HG03060 (cell line): ENCODE results near the gene RAB31.

Experiments
- ATAC-seq: cut with Tn5 transposase; IDR thresholded peaks from one replicate; pipeline ENCODE4 v1.9.1; 2021; ENCODE audit warnings: low read depth, moderate number of reproducible peaks; ENCODE audit not compliant: unreplicated experiment

Gene RAB31

DNA sequence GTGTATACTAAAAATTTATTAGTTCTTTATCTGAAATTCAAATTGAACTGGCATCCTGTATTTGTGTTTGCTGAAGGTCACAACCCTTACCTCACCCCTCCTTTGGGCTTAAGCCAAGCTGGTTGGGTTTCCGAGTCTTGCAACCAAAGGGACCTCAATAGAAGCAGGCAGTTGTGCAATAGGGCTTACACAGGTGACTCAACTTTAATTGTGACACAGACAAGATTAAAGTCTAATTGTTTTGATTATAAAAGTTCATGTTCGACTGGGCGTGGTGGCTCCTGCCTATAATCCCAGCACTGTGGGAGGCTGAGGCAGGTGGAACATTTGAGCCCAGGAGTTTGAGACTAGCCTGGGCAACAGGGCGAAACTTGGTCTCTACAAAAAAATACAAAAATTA lies 71.5 kb downstream of the RAB31 start:
- no peak for ATAC-seq

DNA sequence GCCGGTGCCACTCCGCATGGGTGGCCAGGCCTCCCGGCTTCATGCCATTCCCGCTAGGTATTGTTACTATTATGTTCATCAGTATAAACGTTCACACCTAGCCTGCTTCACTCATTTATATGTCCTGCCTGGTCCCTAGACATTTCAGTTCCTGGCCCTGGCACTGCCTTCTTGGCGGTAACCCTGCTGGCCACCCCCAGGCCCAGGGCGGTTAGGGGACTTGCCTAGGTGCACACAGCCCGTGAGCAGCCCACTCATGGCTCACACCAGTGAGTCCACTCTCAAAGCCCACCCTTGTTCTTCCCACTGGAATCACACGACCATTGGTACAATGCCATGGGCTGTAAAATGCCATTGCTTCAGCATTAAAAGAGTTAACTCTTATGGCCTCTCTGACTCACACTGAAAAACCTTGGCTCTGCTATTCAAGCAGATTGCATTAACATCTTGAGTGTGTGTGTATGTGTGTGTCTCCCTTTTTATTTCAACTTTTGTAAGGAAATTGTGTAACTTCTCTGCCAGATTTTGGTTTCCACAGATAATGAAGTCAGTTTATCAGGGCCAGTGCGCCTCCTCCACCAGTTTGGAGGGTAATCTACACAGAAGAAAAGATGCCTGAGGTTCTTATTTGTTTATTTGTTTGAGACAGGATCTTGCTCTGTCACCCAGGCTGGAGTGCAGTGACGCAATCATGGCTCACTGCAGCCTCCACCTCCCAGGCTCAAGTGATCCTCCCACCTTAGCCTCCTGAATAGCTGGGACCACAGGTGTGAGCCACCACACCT lies 74.2 kb downstream of the RAB31 start:
- no peak for ATAC-seq

DNA sequence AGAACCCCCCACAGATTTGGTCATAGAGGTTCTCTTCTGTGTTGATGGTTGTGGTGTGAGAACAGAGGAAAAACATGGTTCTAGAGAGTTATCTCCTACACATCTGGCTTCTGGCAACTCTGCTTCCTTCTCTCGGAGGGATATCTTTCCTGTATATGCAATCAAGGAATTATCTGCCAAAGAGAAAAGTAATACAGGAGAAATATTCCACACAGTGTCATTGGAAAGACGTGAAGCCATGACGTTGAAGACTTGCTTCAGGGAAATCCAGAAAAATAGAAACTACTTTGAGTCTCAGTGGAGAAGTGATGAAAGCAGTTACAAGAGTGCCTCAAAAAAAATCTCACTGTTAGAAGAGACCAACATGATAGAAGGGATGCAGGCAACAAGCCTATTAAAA lies 78.5 kb downstream of the RAB31 start:
- no peak for ATAC-seq

DNA sequence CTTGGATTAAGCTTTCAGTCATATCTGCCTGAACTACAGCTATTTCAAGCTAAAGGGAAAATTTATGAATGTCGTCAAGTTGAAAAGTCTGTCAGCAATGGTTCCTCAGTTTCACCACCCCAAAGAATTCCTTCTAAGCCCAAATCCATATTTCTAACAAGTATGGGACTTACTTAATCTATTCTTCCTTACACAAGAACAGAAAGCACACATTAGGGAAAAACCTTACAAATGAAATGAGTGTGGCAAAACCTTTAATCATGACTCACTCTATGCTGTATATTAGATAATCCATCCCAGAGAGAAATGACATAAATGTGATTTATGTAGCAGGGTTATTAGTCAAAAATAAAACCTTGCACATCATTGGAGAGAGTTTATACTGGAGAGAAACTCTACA lies 78.9 kb downstream of the RAB31 start:
- no peak for ATAC-seq

DNA sequence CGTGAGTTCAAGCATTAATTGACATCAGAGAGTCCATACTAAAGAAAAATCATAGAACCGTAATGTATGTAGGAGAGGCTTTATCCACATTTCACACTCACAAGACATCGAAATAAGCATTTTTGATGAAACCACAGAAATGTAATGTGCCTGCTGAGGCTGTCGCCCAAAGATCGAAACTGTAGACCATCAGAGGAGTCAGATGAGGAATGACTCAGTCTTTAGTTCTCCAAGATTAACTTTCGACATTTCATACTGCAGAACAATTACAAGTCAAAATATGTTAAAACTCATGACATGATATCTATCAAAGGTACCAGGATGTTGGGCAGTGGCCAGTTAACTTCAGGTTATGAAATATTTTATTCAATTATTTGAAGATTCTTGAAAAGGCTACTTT lies 79.6 kb downstream of the RAB31 start:
- ATAC-seq: no peak

DNA sequence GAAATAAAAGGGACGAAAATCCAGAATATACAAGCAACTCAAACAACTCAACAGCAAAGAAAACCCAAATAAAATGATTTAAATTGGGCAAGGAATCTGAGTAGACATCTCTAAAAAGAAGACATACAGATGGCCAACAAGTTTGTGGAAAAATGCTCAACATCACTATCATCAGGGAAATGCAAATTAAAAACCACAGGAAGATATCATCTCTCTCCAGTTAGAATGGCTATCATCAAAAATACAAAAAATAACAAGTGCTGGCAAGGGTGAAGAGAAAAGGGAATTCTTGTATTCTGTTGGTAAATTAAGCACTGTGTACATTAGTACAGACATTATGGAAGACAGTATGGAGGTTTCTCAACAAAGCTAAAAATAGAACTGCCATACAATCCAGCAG lies 80.0 kb downstream of the RAB31 start:
- no peak for ATAC-seq

DNA sequence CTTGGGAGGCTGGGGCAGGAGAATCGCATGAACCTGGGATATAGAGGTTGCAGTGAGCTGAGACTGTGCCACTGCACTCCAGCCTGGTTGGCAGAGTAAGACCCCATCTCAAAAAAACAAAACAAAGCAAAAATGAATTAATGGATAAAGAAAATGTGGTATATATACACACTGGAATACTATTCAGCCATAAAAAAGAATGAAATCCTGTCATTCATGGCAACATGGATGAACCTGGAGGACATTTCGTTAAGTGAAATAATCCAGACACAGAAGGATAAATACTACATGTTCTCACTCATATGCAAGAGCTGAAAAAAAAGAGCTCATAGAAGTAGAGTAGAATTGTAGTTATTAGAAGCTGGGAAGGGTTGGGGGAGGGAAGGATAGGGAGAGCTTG lies 80.8 kb downstream of the RAB31 start:
- ATAC-seq: no peak

DNA sequence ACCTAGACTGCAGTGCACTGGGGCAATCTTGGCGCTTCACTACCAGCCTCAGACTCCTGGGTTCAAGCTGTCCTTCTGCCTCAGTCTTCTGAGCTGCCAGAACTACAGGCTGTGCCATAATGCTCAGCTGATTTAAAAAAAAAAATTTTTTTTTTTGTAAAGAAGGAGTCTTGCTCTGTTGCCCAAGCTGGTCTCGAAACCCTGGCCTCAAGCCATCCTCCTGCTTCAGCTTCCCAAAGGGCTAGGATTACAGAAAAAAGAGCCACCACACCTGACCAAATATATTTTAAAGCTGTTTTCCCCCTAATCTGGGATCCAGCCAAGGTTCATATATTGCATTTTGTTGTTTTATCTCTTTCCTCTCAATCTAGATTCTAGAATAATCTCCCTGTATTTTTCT lies 82.2 kb downstream of the RAB31 start:
- no peak for ATAC-seq

DNA sequence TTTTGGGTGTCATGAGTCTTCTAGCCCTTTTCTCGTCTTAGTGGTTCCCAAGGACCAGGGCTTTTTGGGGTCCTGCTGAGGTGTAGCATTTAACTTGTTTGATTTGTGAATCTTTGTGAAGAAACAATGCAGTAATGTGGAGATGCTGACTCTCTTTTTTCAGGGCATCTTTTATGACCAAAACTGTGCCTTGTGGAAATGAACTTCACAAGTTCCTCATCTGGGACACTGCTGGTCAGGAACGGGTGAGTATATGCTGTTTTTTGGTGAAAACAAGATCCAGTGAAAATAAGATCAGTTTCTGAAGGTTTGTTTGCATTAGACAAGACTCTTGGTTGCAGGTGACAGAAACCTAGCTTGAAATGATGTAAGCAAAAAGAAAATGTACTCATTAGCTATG lies 83.9 kb downstream of the RAB31 start:
- ATAC-seq: no peak

DNA sequence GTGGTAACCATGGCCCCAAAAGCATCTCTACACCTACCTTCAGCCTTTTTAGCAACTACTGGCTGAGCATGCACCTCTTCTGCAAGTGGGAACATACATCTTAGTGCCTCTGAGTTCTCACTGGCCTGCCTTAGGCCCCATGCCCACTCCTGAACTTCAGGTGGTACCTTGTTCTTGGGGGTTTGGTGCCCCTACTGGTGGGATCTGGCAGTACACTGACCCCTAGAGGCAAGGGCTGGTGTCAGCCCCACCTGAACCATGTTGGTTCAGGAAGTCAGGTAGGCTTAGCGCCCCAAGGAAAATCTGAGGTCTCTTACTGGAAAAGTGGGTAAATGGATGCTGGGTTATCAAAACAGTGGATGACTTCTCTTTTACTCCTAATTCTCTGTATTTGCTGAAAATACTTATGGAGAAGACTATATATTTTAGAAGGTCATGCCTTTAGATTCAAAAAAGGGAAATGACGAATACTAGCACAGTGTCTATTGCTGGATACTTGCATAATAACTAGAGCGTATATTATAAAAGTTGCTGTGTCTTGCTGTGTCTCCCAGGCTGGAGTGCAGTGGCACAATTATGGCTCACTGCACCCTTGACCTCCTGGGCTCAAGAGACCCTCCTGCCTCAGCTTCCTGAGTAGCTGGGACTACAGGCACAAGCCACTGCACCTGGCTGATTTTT lies 84.6 kb downstream of the RAB31 start:
- no peak for ATAC-seq

DNA sequence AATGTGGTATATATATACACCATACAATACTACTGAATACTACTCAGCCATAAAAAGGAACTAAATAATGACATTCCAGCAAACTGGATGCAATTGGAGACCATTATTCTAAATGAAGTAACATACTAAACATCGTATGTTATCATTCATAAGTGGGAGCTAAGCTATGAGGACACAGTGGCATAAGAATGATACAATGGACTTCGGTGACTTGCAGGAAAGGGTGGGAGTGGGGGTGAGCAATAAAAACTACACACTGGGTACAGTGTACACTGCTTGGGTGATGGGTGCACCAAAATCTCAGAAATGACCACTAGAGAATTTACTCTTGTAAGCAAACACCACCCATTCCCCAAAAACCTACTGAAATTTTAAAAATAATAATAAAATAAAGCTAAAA lies 87.9 kb downstream of the RAB31 start:
- no peak for ATAC-seq

DNA sequence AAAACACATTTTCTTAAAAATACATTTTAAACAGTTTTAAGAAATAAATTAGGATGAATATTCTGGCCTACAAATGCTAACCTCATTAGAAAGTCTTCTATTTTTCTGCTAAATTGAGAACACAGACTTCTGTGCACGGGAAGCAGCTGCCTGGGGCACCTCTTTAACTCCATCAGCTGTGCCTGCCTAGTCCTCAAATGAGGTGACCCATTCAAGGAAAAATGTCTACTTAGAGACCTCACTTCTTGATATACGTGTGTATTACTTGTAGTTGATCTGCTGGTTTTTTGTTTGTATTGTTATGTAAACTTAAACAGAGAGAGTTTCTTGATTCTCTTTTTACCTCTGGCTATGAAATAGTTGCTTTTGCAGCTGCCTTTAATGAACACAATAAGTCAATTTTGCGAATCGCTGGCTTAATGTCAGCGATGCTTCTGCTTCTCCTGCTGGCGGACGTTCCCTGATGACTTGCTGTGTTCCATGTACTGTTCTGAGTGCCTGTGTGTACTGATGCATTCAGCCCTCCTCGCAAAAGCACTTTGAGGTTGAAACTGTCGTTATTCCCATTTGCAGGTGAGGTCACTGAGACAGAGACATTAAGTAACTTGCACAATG lies 88.9 kb downstream of the RAB31 start:
- no peak for ATAC-seq

DNA sequence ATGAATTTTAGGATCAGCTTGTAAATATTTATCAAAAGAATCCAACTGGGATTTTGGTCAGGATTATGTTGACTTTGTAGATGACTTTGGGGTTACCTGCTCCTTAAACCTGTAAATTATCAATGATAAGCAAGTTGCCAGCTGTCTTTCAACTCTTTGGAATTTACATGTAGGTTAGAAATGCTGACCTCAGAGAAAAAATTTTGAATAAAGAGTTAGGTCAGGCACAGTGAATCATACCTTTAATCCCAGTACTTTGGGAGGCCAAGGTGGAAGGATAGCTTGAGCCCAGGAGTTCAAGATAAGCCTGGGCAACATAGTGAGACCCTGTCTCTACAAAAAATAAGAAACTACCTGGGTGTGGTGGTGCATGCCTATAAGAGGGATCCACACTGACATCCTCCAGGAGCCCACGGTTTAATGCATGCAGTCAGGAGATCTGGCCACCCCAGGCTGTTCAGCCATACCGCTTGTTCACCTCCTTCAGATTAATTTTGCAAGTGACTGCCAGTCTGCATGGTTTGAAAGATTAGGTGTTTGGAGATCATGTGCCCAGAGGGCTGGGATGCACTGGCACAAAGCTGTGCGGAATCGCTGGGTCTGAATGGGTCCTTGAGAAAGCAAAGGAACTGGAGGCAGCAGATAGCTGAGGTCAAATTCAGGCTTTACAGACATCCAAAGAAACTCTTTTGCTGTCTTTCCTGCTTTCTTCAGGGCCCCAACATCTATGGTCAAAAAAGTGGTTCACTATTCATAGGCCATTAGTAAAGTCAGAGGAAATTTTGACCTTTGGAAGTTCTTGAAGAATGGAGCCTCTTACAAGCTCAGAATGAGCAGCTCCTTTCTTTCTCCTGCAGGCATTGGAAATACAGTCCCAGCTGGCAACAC lies 94.3 kb downstream of the RAB31 start:
- ATAC-seq: no peak

DNA sequence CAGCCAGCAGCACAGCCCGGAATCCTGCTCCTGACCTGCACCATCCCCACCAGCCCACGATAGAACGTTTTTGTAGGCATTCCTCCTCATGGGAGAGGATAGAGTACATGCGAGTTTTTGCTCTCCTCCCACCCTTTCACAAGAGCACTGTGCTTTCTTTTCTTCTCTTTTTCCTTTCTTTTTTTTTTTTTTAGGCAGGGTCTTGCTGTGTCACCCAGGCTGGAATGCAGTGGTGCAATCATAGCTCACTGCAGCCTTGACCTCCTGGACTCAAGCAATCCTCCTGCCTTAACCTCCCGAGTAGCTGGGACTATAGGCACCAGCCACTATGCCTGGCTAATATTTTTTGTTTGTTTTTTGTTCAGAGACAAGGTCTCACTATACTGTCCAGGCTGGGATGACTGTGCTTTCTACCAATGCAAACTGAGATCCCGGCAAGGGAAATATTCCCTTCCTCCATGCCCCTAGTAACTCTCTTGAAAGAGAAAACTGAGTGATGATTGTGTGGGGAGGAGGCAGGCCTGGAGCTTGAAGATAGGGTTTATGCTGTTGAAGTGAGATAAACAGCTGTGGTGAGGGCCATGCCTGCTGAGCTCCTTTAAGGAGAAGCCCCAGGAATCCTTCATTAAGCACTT lies 95.1 kb downstream of the RAB31 start:
- ATAC-seq: no peak

DNA sequence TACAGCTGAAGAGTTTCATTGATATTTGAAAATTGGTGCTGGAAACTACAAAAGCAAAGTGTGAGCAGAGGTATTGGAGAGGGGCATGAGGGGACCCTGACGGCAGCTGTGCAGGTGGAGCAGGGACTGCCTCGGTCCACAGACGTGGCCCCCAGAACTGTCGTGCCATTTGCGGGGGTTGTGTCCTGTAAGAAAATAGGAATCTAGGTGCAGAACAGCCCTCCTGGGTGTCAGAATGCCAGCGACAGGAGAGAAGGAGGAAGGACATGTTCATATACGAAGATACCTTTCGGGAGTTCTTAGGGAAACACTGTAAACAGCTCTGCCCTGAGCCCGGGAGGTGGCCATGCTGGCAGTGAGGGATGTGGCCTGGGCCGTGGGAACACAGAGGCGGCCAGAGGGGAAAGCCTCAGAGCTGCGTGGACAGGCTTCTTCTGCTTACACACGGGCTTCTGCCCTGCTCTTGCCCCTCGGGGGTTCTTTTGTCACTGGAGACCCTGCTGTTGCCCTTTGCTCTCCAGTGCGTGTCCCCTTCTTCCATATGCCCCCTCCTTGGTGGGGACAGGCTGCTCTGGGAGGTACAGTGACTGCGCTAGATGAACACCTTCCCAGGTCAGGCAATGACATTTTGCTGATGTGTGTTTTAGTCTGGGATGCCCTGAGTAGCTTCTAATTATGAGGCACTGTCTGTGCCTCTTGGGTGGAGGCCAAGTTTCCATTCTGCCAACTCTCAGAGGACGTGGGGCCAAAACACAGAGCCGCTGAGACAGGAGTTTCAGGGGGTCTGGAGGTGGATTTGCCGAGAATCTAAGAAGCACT lies 95.8 kb downstream of the RAB31 start:
- ATAC-seq: no peak

DNA sequence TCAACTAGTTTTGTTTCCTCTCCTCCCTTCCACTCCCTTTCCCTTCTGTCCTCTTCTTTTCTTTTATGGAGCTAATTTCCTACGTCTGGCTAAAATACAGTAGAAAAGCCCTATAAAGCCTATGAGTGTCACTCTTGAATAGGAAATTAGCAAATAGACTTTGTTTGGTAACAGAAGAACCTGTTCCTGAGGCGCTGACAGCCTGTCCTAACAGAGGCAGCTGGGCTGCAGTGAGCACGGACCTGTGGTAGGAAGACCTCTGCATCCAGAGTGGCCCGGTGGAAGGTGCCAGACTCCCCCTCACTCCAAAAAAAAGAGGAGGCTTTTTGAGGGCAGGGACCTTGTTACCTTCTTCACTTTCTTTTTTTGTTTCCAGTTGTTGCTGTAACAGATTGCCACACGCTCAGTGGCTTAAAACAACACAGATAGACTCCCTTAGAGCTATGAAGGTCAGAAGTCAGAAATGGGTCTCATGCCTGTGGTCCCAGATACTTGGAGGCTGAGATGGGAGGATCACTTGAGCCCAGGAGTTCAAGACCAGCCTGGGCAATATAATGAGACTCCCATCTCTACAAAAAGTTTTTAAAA lies 96.5 kb downstream of the RAB31 start:
- no peak for ATAC-seq

DNA sequence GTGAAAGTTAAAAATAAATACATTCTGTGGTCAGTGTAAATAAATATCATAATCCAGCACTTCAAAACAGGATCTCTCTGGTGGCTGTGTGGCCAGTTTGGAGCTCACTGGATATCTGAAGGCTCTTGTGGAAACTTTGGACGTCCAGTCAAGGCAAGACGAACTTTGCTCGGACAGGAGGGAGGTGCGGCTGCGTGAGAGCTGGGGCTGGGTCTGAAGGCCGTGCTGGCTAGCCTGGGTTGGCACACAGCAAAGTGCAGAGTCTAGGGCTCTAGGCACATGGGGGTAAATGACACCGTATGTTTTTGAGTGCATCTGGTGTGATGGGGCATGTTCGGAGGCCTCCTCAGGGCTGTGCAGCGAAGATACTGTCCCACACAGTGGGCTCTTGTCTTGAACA lies 98.8 kb downstream of the RAB31 start:
- no peak for ATAC-seq

DNA sequence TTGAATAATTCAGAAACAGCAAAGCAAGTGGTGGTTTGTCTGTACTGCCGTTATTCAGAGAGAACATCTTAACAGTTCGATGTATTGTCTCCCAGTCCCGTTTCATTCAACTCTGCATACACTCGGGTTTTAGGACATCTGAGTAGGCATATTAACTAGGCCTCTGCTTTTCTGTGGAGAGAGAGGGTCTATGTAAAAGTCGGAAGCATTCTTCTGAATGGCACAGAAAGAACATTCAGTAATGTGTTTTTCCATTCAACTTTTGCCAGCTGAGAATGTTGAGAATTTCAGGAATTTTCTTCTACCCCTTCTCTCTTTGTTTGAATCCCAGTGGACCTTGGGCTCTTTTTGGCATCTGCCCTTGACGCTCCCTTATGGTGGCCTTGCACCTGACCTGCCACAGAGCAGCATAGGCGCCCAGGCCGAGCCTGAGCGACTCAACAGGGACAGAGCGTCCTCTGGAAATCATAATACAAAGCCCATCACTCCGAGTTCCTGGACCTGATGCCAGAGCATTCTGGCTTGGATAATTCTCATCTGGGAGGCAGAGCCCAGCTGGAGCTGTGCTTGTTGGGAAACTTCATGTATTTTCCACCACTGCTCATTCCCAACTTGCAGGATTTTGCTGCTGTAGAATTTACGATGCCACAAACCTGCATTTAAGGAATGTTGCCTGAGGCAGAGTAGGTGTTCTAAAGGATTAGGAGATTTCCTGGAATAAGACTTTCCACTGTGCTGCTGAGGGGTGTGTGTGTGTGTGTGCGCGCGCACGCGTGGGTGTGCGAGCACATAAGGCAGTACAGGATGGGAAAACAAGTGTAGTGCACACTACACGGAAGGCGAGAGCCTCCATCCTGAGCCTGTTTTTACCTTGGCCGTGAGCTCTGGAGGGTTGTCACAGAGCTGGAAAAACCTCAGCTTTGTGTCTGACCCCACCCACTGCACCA lies 100.5 kb downstream of the RAB31 start:
- no peak for ATAC-seq
